HG03565 (cell line): ENCODE results near the gene POU2AF1.

Source experiments
- ATAC-seq: cut with Tn5 transposase; IDR thresholded peaks from one replicate; pipeline ENCODE4 v1.9.1; 2021; ENCODE audit warnings: mild to moderate bottlenecking, moderate library complexity; ENCODE audit not compliant: unreplicated experiment

The POU2AF1 gene

DNA sequence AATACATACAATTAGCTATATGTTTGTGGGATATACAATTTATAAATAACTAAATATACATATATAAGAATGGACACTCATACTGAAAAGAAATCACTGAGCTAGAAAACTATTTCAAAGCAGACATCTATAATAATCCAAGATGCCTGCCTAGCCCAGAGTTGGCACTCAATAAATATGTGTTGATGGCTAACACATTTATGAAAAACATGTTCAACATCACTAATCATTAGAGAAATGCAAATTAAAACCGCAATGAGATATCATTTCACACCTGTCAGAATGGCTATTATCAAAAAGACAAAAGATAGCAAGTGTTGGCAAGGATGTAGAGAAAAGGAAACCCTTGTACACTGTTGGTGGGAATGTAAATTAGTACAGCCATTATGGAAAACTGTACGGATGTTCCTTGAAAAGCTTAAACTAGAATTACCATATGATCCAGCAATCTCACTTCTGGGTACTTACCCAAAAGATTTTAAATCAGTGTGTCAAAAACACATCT is 29.8 kb downstream of the POU2AF1 start:
- no peak for ATAC-seq

DNA sequence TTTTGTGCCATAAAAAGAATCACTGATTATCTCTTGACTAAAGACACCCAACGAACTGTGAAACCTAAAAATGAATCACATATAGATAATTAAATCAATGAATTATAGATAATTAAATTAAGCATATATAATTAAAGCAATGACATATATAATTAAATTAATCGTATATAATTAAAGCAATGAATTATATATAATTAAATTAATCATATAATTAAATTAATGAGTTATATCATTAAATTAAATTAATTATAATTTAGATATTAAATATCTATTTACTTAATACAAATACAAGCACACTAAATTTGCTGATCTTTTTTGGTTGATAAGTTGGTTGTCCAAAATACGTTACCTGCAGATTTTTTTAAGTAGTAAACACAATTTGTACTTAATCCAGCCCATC is 30.9 kb downstream of the POU2AF1 start:
- no peak for ATAC-seq

DNA sequence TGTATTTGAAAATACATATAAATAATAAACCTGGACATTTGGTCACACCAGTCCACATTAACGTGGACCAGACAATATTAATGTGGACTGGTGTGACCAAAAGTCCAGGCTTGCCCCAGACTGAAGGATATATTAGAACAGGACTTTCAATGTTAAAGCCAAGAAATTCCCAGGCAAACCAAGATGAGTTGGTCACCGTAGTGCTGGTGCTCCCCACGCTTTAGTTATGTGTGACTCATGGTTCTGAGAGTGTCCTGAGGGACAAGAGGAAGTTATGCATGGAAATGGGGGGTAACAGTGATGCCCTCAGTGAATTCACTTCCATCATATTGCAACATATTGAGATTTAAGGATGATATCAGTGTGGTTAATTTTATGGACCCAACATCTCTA is 31.4 kb downstream of the POU2AF1 start:
- no peak for ATAC-seq

DNA sequence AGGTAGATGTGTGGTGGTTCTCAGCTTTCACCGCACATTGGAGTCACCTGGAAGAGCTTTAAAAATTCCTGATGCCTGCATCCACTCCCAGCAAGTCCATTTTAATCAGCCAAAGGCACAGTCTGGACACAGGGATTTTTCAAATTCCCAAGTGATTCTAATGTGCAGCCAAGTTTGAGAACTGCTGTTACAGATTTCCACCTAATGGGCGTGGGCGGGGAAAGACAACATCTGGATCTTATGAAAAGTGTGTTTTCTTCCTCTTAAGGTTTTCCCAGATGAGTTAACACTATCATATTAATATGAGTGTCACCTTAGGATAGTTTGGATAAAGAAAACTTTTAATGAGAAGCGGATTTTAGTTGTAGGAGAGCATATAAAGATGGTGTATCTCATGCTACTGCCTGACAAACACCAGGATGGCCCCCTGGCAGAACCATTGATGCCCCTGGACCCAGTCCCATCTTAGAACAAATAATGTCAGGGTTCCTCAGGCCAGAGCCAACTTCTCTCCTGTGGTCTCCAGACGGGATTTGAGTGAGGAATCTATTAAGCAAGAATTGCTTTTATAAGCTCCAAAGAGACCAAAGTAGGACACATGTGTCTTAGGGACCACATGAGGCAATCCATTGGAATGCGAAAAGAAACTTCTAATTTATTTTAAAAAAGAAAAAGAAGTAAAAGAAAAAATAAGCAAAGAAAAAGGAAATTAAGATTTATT is 31.9 kb downstream of the POU2AF1 start:
- ATAC-seq, result no peak

DNA sequence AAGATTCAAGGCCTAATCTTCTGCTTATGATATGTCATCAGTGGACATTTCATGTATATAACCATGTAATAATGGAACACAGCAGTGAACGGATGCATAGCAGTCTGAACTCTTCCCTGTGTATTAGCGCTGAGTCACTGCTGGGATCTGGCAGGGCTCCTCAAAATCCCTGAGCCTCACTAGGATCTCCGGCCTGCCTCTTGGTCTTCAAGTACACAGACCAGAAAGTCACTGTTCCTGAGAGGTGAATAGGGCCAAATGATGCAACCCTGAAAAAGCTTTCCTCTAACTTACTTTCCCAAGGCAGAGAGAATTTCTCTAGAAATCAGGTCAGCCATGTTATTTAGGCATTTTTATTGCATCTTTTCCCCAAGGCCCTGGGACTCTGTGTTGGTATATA is 35.0 kb downstream of the POU2AF1 start:
- no peak for ATAC-seq

DNA sequence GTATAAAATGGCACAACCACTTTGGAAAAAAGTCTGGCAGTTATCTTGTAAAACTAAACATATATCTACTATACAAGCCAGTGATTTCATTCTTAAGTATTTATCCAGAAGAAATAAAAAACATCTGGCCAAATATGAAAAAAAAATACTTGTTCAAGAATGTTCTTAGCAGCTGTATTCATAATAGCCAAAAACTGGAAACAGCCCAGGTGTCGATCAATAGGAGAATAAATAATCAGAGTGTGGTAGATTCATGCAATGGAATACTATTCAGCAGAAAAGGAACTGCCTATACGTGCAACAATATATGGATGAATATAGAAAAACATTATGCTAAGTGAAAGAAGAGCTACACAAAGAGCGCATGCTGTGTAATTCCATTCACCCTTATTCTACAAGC is 36.7 kb downstream of the POU2AF1 start:
- no peak for ATAC-seq

DNA sequence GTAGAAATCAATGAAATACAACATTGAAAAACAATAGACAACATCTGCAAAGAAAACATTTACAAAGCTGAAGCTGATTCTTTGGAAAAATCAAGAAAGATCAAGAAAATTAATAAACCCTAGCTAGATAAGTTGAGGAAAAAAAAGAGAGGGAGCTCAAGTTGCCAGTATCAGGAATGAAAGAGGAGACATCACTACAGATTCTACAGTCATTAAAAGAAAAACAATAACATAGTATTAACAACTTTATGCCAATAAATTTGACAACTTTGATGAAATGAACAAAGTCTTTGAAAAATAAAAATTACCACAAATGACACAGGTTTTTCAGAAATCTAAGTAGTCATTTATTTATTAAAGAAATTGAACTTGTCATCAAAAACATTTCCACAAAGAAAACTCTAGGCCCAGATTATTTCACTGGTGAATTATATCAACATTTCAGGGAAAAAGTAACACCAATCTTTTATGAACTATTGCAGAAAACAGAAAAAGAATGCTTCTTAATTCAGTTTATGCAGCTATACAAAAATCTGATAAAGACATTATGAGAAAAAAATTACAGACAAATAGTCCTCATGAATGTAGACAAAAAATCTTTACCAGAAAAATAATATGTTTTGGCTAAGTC is 39.2 kb downstream of the POU2AF1 start:
- ATAC-seq, result no peak

DNA sequence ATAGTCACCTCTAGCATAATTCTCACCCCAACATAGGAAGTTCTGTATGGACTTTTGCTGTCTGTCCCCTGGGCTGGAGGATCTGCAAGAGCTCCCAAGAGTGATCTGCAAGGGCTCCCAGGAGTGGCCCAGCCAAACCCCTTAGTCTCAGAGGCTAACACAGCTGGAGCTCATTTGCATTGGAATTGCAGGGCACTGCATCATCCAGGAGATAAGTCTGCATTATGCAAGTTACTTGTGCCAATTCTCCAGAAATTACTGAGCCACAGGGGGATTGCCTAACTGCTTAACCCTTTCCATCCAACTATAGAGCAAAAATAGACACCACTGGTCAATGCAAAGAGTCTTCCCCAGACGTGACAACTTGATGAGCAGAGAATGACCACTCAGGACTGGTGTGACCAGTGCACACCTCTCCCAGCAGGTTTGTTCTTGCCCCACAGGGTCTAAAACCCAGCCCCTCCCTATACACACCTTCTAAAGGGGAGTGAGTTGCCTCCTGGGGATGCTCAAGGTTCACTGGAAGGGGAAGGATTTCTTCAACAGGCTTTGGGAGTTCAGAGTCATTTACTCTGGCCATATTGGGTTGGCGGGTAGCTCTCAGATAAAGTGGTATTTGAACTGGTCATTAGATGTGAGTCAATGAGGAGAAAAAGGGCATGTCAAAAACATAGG is 42.4 kb downstream of the POU2AF1 start:
- no peak for ATAC-seq

DNA sequence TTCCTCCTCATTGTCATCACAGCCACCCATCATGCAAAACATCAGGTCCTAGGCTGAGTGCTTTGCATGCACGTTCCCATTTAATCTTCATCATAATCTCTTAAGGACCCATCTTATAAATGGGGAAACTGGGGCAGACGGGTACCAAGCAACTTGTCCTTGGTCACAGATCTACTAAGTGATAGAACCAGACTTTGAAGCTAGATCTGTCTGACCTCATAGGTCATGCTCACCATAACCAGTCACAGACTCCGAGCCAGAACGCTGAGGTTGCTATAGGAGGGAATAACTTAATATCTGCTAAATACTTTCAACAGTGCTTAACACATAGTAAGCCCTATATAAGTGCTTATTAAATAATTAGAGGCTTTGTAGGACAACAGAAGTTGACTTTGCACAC is 43.0 kb downstream of the POU2AF1 start:
- no peak for ATAC-seq

DNA sequence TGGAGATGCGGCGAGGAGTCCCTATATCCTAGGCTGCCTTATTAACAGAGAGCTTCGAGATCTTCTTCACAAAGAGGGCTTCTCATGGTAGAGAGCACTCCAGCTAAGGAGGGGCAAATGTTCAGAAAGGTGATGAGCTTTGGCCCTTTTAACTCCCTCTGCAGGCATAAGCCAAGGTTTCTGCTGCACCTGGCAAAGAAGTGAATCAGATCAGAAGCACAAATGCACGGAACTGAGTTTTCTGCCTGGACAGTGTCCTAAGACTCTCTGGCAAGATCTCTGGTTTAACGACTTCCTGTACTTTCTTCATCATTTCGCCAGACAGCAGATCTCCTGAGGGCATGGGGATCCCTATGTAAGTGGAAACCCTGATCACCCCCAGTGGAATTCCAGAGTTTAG is 43.5 kb downstream of the POU2AF1 start:
- no peak for ATAC-seq

DNA sequence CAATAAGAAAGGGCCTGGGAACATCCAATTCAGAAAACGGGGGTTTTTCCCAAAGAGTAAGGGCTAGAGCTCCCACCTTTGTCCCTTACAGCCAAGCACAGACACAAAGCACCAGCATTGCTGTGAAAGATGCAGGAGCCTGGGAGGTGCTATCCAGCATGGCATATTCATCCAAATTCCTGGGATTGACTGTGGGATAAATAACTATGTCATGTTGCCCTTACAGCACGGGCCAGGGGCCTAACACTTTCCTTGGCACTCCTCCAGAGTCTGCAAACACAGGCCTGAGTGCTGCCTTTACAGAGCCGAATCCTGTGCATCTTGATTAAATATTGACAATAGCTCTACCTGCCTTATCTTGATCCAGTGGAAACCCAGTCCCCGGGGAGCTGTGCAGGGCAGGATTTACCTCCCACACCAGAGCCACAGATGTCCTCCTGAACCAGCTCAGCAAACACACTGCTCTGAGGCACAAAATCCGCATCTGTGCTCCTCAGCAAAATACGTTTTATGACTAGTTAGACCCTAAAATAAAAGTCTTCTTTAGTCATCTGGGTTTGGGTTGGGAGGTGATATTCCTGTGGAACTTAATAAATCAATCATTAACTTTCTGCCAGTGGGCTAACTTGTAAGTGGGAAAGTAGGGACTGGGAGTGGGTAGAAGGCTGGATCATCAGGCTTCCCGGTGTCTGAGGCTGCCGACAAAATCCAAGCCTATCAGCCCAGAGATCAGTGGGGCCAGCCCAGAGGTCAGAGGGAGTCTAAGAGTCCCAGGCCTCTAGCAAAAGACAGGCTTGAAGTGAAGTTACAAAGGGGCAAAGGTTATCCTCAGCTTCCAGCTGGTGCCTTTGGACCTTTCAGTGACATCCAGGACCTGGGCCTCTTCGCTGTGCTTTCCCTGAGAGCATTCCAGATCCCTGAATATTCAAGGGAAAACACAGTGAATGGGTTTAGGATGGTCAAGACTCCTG is 44.3 kb downstream of the POU2AF1 start:
- ATAC-seq, result no peak

DNA sequence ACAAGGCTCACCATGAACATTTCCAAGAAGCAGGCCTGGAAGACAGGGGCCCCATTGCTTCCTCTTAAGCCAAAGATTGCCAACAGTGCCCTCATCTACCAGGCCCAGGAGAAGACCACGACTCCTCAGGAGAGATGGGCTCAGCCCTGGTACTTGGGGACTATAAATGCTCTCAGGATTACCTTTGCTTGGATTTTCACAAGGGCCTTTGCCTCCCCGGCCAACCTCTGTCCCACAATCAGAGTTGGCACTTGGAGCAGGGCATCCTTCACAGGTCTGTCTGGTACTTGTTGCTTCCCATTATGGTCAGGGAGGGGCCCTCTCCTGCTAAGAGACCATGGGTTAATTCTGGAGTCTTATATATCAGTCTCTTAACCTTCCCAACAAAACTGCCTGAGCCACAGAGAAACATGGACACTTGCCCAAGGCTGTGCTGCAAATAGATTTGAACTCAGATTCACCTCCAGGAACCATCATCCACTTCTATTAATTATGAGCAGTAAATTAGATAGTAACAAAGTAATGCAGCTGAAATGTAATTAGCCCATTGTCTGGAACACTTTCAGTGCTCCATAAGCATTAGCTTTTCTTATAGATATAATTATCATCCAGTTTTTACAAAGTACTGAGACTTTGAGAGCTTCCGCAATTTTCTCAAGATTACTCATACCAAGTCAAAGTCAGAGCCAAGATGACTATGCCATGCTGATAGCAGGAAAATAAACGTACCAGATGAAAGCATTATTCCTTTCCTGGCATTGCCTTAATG is 47.2 kb downstream of the POU2AF1 start:
- ATAC-seq, result no peak

DNA sequence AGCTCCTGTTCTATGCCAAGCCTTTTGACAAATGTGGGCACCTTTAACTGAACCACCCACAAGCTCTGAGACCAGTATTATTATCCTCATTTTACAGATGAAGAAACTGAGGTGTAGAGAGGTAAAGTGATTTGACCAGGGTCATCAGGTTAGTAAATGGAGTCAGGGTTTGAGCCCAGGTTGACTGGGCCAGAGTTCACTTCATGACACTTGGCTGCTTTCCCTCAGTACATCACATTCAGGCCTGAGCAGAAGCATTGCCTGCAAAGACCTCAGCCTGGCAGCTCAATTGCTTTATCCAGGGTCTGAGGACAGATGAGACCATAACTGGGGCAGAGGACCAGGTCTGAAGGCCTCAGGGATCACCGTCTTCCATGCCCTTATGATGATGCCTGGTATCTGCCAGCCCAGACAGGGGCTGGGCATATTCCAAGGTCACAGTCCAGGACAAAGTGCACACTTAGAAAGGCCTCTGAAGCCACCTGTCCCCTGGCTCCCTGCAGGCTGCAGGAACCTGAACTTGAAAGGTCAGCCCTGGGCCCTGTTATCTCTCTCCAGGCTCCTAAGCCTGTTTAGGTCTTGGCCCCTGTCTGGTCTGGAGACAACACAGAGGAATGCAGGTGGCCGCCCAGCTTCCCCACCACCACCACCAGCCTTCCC is 48.7 kb downstream of the POU2AF1 start:
- no peak for ATAC-seq

DNA sequence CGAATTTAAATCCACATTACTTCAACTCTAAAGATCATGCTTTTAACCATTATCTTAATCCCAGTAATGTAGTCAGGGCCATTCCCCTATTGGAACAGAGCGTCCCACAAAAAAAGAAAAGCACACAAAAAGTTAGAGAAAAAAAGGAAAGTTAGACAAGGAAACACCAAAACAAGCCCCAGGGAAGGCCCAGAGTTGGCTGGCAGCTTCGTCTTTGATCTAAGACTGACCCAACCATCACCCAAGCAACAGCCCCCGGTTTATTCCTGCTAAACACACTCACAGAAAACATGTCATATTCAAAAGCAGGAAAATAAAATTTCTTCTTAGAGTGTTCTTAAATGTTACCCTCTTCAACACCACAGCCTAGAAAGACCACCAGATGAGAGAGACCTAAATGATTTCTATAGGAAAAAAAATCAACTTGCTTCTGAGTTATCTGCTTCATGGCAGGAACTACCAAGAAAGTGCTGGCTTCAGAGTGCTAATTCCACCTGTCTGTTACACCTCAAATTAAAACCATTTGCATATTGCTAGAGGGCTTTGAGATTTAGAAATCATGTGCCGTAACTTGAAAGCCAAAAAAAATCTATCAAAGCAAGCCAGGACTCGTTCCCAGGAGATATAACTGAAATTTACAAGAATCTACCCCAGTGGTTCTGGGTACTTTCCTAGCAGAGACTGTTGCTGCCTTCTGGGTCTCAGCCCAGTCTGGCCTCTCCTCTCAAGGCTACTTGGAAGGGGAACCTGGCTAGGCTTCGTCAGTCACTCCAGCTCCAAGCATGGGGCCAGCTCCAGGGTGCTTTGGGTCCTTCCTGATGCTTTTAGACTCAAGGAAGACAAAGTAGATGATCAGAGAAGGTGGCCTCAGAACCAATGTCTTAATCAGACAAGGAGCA is 49.5 kb downstream of the POU2AF1 start:
- no peak for ATAC-seq

DNA sequence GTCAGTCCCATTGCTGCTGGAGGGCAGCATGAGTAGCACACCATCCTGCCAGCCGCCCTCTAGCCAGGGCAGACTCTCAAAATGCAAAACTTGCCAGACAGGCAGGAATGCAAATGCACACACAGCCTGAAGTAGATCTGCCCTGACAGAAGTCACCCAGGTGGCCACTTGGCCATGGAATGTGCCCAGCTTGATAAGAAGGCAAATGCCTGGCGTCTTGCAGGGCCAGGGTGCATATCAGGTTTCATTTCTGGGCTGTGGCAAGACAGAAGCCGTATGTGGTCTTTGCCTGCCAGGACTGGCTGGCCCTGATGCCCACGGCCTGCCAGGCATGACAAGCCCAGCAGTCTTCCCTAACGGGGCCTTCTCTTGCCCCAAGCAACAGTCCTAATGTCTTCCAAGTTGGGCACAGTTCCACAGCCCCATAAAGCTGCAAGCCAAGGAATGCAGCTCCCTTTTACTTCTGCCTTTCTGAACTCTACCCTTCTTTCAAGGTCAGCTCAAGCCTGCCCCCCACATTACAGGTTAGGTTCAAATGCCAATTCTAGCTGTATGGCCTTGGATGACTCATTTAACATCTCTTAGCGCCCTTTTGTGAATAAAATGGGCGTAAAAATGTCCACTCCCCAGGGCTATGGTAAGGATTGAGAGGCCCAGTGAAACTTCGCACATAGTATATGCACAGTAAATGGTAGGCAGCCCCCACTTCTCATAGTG is 51.0 kb downstream of the POU2AF1 start:
- no peak for ATAC-seq

DNA sequence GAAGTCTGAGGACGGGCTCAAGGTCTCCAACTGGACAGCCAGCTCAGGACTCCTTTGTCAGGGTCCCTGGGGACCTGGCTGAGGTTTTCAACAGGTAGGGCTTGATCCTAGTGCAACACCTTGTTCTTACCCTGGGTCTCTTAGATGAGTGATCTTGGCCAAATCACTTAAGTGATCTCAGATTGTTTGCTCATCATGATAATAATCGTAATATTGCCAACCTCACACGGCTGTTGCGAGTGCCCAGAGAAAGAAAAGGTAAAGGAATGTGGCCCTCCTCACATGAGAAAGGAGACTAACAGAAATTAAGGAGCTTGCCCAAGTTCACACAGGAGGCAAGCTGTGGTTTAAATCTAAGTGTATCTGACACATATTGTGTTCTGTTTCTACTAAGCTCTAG is 52.3 kb downstream of the POU2AF1 start:
- ATAC-seq, result no peak

DNA sequence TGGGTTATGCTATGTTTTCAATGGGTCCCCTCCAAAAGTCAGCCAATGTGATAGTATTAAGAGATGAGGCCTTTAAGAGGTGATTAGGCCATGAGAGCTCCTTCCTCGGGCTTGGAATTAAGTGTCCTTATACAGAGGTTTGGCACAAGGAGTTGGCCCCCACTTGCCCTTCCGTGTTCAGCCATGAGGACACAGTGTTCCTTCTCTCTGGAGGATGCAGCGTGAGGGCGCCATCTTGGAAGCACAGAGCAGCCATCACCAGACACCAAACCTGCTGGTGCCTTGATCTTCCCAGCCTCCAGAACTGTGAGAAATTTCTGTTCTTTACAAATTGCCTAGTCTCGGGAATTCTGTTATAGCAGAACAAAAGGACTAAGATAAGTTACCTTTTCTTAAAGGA is 53.8 kb downstream of the POU2AF1 start:
- no peak for ATAC-seq

DNA sequence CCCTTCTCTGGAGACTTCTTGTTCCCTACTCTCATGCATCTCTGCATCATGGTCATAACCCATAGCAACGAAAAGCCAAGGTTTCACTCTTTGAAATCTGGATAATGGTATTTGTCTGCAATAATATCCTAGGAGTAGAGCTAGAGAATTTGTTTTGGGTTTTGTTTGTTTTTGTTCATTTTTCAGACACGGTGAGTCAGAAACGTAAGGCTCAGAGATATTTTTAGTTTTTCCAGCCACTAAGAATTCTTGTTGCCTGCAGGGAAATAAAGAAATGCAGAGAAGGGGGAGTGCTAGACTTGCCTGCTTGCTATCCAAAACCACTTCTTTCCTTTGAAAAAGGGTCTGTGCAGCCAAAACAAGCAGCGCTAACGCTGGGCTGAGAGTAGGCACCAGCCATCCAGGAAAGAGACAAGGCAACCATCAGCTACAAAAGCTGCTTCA is 54.8 kb downstream of the POU2AF1 start:
- no peak for ATAC-seq
